SK-N-SH treated with all-trans-retinoic acid at 6 μM for 48 hours (cell line): Measurements from ENCODE around the gene YEATS4.

Source experiments
- ATAC-seq: fragments of 200-7000 bp; cut with Tn5 transposase; 3 replicates; pipeline ENCODE4 v1.9.1; 2020; ENCODE audit warnings: mild to moderate bottlenecking, moderate library complexity
- ARNTL ChIP-seq: fragments of 450-650 bp; formaldehyde crosslinking; IDR thresholded peaks from 2 replicates; pipeline ENCODE4 v1.5.0; 2020; ENCODE audit warnings: low read depth, mild to moderate bottlenecking, moderate library complexity, borderline replicate concordance
- BACH2 ChIP-seq: fragments of 250-450 bp; sonication (Bioruptor Pico); IDR thresholded peaks from 2 replicates; pipeline ENCODE4 v1.9.0; 2021; ENCODE audit warnings: mild to moderate bottlenecking, borderline replicate concordance
- CREB5 ChIP-seq: fragments of 250-450 bp; sonication (Bioruptor Pico); IDR thresholded peaks from 2 replicates; pipeline ENCODE4 v1.5.1; 2020; ENCODE audit warnings: low read depth, mild to moderate bottlenecking, moderate library complexity
- CSDC2 ChIP-seq: fragments of 250-450 bp; sonication (Bioruptor Pico); IDR thresholded peaks from 2 replicates; pipeline ENCODE4 v1.5.0; 2020; ENCODE audit warnings: mild to moderate bottlenecking, moderate library complexity
- CSRNP3 ChIP-seq: fragments of 250-450 bp; sonication (Bioruptor Pico); IDR thresholded peaks from 2 replicates; pipeline ENCODE4 v1.5.1; 2021; ENCODE audit warnings: mild to moderate bottlenecking, moderate library complexity
- ESRRG ChIP-seq: fragments of 250-450 bp; sonication (Bioruptor Pico); IDR thresholded peaks from 2 replicates; pipeline ENCODE4 v1.6.1; 2021; ENCODE audit warnings: mild to moderate bottlenecking
- GLIS3 ChIP-seq: fragments of 250-450 bp; sonication (Bioruptor Pico); IDR thresholded peaks from 2 replicates; pipeline ENCODE4 v1.5.0; 2020; ENCODE audit warnings: mild to moderate bottlenecking, moderate library complexity
- ISL1 ChIP-seq: fragments of 250-450 bp; sonication (Bioruptor Pico); IDR thresholded peaks from 2 replicates; pipeline ENCODE4 v2.1.2; 2022; ENCODE audit warnings: mild to moderate bottlenecking, moderate library complexity
- PATZ1 ChIP-seq: fragments of 250-450 bp; sonication (Bioruptor Pico); IDR thresholded peaks from 2 replicates; pipeline ENCODE4 v1.8.0; 2020; ENCODE audit warnings: mild to moderate bottlenecking, moderate library complexity, borderline replicate concordance
- POU6F1 ChIP-seq: fragments of 250-450 bp; sonication (Bioruptor Pico); IDR thresholded peaks from 2 replicates; pipeline ENCODE4 v1.8.0; 2021; ENCODE audit warnings: low read depth, mild to moderate bottlenecking, moderate library complexity, borderline replicate concordance
- PPARA ChIP-seq: fragments of 250-450 bp; sonication (Bioruptor Pico); IDR thresholded peaks from 2 replicates; pipeline ENCODE4 v1.5.0; 2020; ENCODE audit warnings: mild to moderate bottlenecking, borderline replicate concordance
- SNAI2 ChIP-seq: fragments of 250-450 bp; sonication (Bioruptor Pico); IDR thresholded peaks from 2 replicates; pipeline ENCODE4 v1.5.0; 2020; ENCODE audit warnings: mild to moderate bottlenecking, moderate library complexity
- TCF4 ChIP-seq: fragments of 250-450 bp; sonication (Bioruptor Pico); IDR thresholded peaks from 2 replicates; pipeline ENCODE4 v1.8.0; 2021; ENCODE audit warnings: mild to moderate bottlenecking, moderate library complexity, borderline replicate concordance
- TOX ChIP-seq: fragments of 250-450 bp; sonication (Bioruptor Pico); IDR thresholded peaks from 2 replicates; pipeline ENCODE4 v1.8.0; 2021; ENCODE audit warnings: mild to moderate bottlenecking, moderate library complexity, borderline replicate concordance
- TSHZ2 ChIP-seq: fragments of 250-450 bp; sonication (Bioruptor Pico); IDR thresholded peaks from 2 replicates; pipeline ENCODE4 v1.5.0; 2020; ENCODE audit warnings: mild to moderate bottlenecking, moderate library complexity
- ZC3H10 ChIP-seq: fragments of 250-450 bp; sonication (Bioruptor Pico); IDR thresholded peaks from 2 replicates; pipeline ENCODE4 v1.5.1; 2021; ENCODE audit warnings: mild to moderate bottlenecking, moderate library complexity
- ZFP3 ChIP-seq: fragments of 250-450 bp; sonication (Bioruptor Pico); IDR thresholded peaks from 2 replicates; pipeline ENCODE4 v1.5.0; 2020; ENCODE audit warnings: mild to moderate bottlenecking, moderate library complexity
- ZFP30 ChIP-seq: fragments of 450-650 bp; formaldehyde crosslinking; IDR thresholded peaks from 2 replicates; pipeline ENCODE4 v1.5.0; 2022; ENCODE audit warnings: mild to moderate bottlenecking, moderate library complexity
- ZNF565 ChIP-seq: fragments of 450-650 bp; formaldehyde crosslinking; conservative IDR thresholded peaks from 2 replicates; pipeline ENCODE4 v1.5.0; 2020; ENCODE audit warnings: low read depth, mild to moderate bottlenecking, moderate library complexity
- ZNF70 ChIP-seq: fragments of 450-650 bp; formaldehyde crosslinking; IDR thresholded peaks from 2 replicates; pipeline ENCODE4 v1.5.0; 2020; ENCODE audit warnings: mild to moderate bottlenecking, moderate library complexity
- ZNF8 ChIP-seq: fragments of 450-650 bp; formaldehyde crosslinking; IDR thresholded peaks from 2 replicates; pipeline ENCODE4 v1.5.0; 2020; ENCODE audit warnings: mild to moderate bottlenecking, moderate library complexity

YEATS4 gene

GRCh38 chr12:69351462-69352236 is 7.9 kb upstream of the YEATS4 start:
- TF ChIP-seq TCF4 (CRISPR knock-in tag) (no peak), ZNF70 (CRISPR knock-in tag) (no peak), POU6F1 (CRISPR knock-in tag) (no peak), ZFP30 (CRISPR knock-in tag) (no peak), TOX (CRISPR knock-in tag) (no peak), CSDC2 (CRISPR knock-in tag) (no peak), GLIS3 (CRISPR knock-in tag) (no peak), SNAI2 (no peak), CSRNP3 (CRISPR knock-in tag) (no peak), CREB5 (no peak), PPARA (CRISPR knock-in tag) (no peak), BACH2 (no peak), ESRRG (CRISPR knock-in tag) (no peak), ZNF8 (no peak), ZFP3 (CRISPR knock-in tag) (no peak), ARNTL (CRISPR knock-in tag) (no peak), ZC3H10 (no peak)
- ATAC-seq: no peak

GRCh38 chr12:69352904-69353303 is 6.6 kb upstream of the YEATS4 start:
- ATAC-seq: no peak

GRCh38 chr12:69354172-69354555 is 5.4 kb upstream of the YEATS4 start:
- ATAC-seq: no peak
- TF ChIP-seq ZFP3 (CRISPR knock-in tag) (no peak), PATZ1 (CRISPR knock-in tag) (no peak), GLIS3 (CRISPR knock-in tag) (no peak), TOX (CRISPR knock-in tag) (no peak)
- TF ChIP-seq, all 23 proteins: peak for 0

More at GRCh38 chr12:69352904-69353303, 6.6 kb upstream of the YEATS4 start:
- TF ChIP-seq ZC3H10 (no peak), ISL1 (CRISPR knock-in tag) (no peak)

GRCh38 chr12:69354556-69355187 is 4.9 kb upstream of the YEATS4 start:
- TF ChIP-seq ZNF8: no peak
- no peak for TF ChIP-seq ZNF70 (CRISPR knock-in tag)
- no peak for TF ChIP-seq TSHZ2 (CRISPR knock-in tag)
- no peak for TF ChIP-seq ZFP30 (CRISPR knock-in tag)
- TF ChIP-seq CSDC2 (CRISPR knock-in tag): no peak
- TF ChIP-seq ZC3H10: no peak
- TF ChIP-seq SNAI2: no peak
- no peak for TF ChIP-seq ZNF565 (CRISPR knock-in tag)
- no peak for TF ChIP-seq CSRNP3 (CRISPR knock-in tag)
- TF ChIP-seq TOX (CRISPR knock-in tag): no peak
- TF ChIP-seq POU6F1 (CRISPR knock-in tag): no peak
- TF ChIP-seq ESRRG (CRISPR knock-in tag): no peak
- no peak for ATAC-seq
